Motor neuron (in vitro differentiated cells): ENCODE data around the gene RBM8A. TPM values are rescaled to one million over a fixed set of nuclear protein-coding genes. Genes with fewer than 3 reads are reported as not detected.
"Not testable (repeated sequence)": the region's sequence is repeated elsewhere in the genome, so short reads cannot be mapped to it uniquely, and the experiment has no call there.

ENCODE experiments used
- ATAC-seq, 8 experiments: fragments of 200-7000 bp; cut with Tn5 transposase; replicated peaks in 6 of 8; 2 replicates each; pipeline ENCODE4 v1.8.0; 2021; ENCODE audit warnings: mild to moderate bottlenecking in 8 of 8, moderate library complexity in 8 of 8
- H3K27ac ChIP-seq, 2 donors: fragments of 250-450 bp; sonication (Bioruptor Pico); 2 replicates each; pipeline ENCODE4 v1.9.0; 2021; ENCODE audit warnings: antibody characterized with exemption in 2 of 2, mild to moderate bottlenecking in 2 of 2, moderate library complexity in 1 of 2
- H3K4me1 ChIP-seq, 2 donors: fragments of 250-450 bp; sonication (Bioruptor Pico); replicated peaks in 1 of 2; 2 replicates each; pipeline ENCODE4 v1.6.1; 2021; ENCODE audit warnings: antibody characterized with exemption in 2 of 2, mild to moderate bottlenecking in 2 of 2, moderate library complexity in 1 of 2
- H3K4me3 ChIP-seq, 5 donors: fragments of 250-450 bp; sonication (Bioruptor Pico); 2 replicates each; pipeline ENCODE4 v1.9.0; 2021; ENCODE audit warnings: antibody characterized with exemption in 5 of 5, mild to moderate bottlenecking in 5 of 5, moderate library complexity in 4 of 5
- WGBS, 10 experiments: fragments of 450-650 bp; shearing (Covaris generic); methylation state at CpG; one replicate each; pipeline ENCODE4 v1.0.0; 2022; 5-methylcytosine and 5-hydroxymethylcytosine counted together
- in situ Hi-C, 9 experiments: fragments of 400-800 bp; cut with MboI; loops; one replicate each; pipeline ENCODE4 v1.15.0; 2021; ENCODE audit warnings: low sequenced_read_pairs in 9 of 9, low pct_unique_long_range_greater_than_20kb in 2 of 9; ENCODE audit not compliant: unreplicated experiment in 9 of 9
- total RNA-seq, 8 experiments: library from RNA; unstranded; fragments of 300-600 nt; gene quantifications; 2 replicates each; pipeline versions ENCODE4 v1.2.3 to v1.2.4, GENCODE V29; 2022

RBM8A gene
- total RNA-seq, 8 experiments from 2014 or later, result 95.3 to 325 (median 176) TPM

DNA sequence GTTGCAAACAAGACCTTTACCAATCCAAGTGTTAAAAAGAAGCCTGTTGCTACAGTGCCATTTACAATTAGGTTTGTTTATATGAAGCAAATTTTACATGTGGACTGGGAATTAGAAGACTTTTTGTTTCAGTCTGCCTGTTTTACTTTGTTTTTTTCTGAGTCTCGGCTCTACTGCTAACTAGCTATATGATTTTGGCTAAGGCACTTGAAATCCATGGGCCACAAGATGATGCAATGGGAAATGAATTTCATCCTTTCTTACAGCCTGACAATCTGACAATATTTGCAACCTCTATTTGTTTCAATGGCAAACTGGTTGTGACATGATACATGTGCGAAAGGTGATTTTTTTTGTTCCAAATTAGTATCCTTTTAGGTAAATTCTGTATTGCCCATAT, 5.0 kb downstream of the RBM8A start:
- H3K4me3 ChIP-seq, result no peak overlapping the region
- WGBS, 10 experiments, result 86 to 100% (median 94%) methylated on average over 1 to 2 of the region's 2 CpGs; no CpG with 5 or more reads in 3 of the 10 experiments
- in situ Hi-C loops, result loop anchor here in 1 of 9 experiments (25.0 kb wide), 1 partner anchor 90 kb away; the partner anchor contains the start of gene HJV
- H3K27ac ChIP-seq, result no peak overlapping the region
- no peak for ATAC-seq
- peaks cover 20 to 25% of the 10 kb centered on the region in 2 donors for H3K4me1 ChIP-seq

DNA sequence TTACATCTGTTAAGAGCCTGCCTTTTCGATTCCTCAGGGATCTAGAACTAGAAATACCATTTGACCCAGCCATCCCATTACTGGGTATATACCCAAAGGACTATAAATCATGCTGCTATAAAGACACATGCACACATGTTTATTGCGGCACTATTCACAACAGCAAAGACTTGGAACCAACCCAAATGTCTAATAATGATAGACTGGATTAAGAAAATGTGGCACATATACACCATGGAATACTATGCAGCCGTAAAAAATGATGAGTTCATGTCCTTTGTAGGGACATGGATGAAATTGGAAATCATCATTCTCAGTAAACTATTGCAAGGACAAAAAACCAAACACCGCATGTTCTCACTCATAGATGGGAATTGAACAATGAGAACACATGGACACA, 7.0 kb downstream of the RBM8A start:
- Histone ChIP-seq H3K4me1 (peaks cover 15 to 19% of the 10 kb centered on the region in 2 donors), H3K4me3 (peak overlapping the region in 2 of 5 donors; percentile 43 to 61)
- WGBS, 10 experiments, result 71 to 86% (median 84%) methylated on average over 1 to 2 of the region's 4 CpGs; no CpG with 5 or more reads in 7 of the 10 experiments
- in situ Hi-C loops, result loop anchor here in 1 of 9 experiments (25.0 kb wide), 1 partner anchor 92 kb away; the partner anchor contains the start of gene HJV
- H3K27ac ChIP-seq, ATAC-seq: not testable (repeated sequence)

DNA sequence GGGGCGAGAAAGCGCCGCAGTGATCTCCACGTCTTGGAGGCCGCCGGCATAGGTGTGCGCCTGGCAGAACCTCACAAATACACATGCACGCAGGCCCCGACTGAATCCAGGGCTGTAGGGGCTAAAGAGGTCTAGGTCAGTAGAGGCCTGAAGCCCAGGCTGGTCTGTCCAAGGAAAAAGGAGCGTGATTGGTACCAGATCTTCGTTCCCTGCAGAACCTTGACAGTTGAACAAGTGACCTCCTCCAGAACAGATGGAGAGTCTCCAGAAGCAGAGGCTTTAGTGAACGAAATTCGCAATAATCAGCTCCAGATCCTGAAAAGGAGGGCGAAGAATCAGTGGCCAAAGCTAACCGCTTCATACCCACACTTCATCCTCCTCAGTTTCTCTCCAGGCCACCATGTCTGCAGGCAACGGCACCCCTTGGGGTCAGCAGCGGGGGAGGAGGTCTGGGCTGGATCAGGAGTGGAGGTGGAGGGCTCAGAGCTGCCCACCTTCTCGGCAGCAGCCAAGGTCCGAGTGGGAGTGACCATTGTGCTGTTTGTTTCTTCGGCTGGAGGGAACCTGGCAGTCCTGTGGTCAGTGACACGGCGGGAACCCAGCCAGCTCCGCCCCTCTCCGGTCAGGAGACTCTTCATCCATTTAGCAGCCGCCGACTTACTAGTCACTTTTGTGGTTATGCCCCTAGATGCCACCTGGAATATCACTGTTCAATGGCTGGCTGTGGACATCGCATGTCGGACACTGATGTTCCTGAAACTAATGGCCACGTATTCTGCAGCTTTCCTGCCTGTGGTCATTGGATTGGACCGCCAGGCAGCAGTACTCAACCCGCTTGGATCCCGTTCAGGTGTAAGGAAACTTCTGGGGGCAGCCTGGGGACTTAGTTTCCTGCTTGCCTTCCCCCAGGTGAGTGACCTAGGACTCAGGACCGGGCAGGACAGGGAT, 8.0 kb downstream of the RBM8A start:
- Histone ChIP-seq H3K27ac (peak overlapping the region; percentile 62 to 75), H3K4me3 (peak overlapping the region; percentile 43 to 69 (median 61)), H3K4me1 (peaks cover 15 to 19% of the 10 kb centered on the region in 2 donors)
- 0 to 10% (median 3%) methylated on average over 1 to 24 of the region's 33 CpGs; no CpG with 5 or more reads in 2 of the 10 experiments for WGBS, 10 experiments
- in situ Hi-C loops, result loop anchor here in 3 of 9 experiments (10.0 to 25.0 kb wide), 2 partner anchors 56 to 93 kb away; partner anchors contain the start of gene HJV (in 1 of the 3)
- peak; percentile 16 to 89 (median 49) for ATAC-seq

DNA sequence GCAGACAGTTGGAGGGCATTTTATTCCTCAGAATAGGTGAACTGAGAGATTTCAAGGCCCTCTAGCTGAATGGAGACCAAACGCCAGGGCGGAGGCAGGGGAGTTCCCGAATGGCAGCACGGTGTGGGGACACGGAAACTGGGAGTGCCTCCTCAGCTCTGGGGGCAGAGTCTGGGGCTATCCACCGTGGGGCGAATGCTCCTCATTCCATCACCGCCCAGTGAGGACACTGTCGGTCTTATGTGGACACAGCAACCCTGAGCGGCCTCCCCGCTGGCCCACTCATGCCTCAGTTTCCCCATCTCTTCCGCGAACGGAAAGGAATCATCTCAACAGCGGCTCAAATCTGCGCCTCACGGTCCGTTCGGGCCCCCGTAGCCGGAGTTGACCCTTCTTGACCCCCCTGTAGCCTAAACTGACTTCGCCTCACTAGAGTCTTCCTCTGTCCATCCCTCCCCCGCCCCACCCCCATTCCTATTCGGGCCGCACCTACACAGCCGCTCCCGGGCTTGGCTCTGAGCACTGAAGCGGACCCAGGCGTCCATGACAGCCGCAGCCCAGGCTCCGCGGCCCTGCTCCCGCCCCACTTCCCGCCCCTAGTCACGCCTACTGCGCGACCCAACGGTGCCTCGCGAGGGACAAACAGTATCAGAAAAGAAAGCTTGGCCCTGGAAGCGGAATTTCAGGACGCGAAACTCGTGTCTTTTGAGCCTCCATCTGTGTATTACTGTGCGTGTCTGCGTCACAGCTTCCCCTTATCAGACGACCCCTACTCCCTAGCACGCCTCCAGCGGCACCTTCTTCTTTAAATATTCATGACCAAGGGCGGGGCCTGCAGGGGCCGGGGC, 8.9 kb downstream of the RBM8A start, which contains the start of gene PEX11B:
PEX11B (minus strand) TSS at position 574 of the 848 bp plus-strand sequence; CDS start at position 545, 29 bp downstream.
- ATAC-seq, result peak; percentile 87 to 94 (median 90)
- peak within 1 kb of the TSS; percentile 62 to 75 for H3K27ac ChIP-seq
- H3K4me1 ChIP-seq, result peaks cover 15 to 19% of the 10 kb centered on the region in 2 donors
- peak within 1 kb of the TSS; percentile 43 to 69 (median 61) for H3K4me3 ChIP-seq
- in situ Hi-C loops, result loop anchor here in 3 of 9 experiments (10.0 to 25.0 kb wide), 2 partner anchors 56 to 94 kb away; partner anchors contain the start of gene HJV (in 1 of the 3)
- 0 to 20% (median 2%) methylated on average over 1 to 13 of the region's 51 CpGs; no CpG with 5 or more reads in 2 of the 10 experiments for WGBS, 10 experiments

DNA sequence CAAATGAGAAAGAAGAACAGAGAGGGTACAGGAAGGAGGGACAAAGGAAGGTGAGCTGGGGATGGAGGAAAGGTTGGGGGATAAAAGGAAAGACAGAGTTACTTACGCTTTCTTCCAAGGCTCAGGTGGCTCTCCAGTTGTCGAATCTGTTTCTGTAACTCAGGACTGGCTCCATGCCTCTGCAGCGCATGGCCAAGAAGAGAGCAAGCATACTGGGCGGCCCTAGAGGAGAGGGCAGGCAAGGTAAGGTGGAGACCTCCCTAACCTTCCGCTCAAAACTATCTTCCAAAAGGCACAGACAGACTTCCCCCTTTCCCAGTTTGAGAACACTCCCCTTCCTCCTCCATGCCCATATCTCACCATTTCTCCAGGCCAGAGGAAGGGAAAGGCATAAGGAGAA, 9.7 kb downstream of the RBM8A start:
- no peak for ATAC-seq
- in situ Hi-C loops, result loop anchor here in 3 of 9 experiments (10.0 to 25.0 kb wide), 2 partner anchors 57 to 95 kb away; partner anchors contain the start of gene HJV (in 1 of the 3)
- peak overlapping the region; percentile 43 to 69 (median 61) for H3K4me3 ChIP-seq

DNA sequence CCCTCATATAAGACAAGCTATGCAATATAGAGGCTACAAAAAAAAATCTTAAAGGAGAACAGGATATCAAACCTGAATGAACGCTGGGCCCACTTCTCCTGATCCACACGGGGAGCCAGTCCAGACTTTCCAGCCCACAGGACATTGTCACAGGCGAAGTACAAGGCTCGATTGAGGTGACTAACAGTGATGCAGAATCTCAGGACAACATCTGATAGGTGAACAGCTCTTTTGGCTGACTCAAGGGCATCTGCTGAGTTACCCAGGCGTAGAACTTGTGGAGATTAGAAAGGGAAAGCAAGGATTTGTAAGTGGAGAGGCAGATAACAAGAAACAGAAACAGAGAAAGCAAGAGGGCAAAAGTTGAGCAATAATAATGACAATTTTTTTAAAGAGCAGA, 10.5 kb downstream of the RBM8A start:
- WGBS, 10 experiments, result 60 to 92% (median 81%) methylated on average over 1 to 5 of the region's 5 CpGs; no CpG with 5 or more reads in 2 of the 10 experiments
- Histone ChIP-seq H3K4me1 (peaks cover 15 to 19% of the 10 kb centered on the region in 2 donors), H3K27ac (no peak overlapping the region), H3K4me3 (no peak overlapping the region)
- no peak for ATAC-seq
- in situ Hi-C loops, result loop anchor here in 3 of 9 experiments (10.0 to 25.0 kb wide), 2 partner anchors 58 to 96 kb away; partner anchors contain the start of gene HJV (in 1 of the 3)

More for the DNA sequence above, 9.7 kb downstream of the RBM8A start:
- WGBS, 10 experiments, result 48 to 97% (median 77%) methylated on average over 1 to 5 of the region's 5 CpGs; no CpG with 5 or more reads in 2 of the 10 experiments
- H3K4me1 ChIP-seq, result peaks cover 15 to 19% of the 10 kb centered on the region in 2 donors
- peak overlapping the region in 1 of 2 donors; percentile 75 for H3K27ac ChIP-seq

DNA sequence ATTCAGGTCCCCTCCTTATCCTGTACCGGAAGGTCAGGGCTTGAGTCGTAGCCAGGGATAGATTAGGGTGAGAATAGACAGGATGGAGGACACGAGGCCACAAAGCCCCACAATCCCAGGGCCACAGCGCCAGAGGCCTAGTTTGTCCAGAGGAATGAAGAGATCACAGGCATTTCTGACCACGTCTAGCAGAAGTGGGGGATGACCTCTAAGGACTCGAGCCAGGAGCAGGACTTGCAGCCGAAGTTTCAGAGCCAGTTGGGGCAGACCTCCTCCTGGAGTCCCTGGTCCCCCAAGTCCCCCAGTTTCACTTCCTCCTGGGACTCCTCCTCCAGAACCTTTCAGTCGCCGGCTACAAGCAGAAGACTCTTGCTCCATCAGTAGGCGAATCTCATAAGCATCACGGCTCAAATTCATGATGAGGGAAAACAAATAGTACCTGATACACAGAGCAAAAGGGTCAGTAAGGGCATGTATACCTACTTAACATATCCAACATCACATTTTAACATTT, 15.1 kb downstream of the RBM8A start:
- no peak for ATAC-seq
- in situ Hi-C loops, result loop anchor here in 3 of 9 experiments (10.0 to 25.0 kb wide), 2 partner anchors 63 to 100 kb away; partner anchors contain the start of gene HJV (in 1 of the 3)
- WGBS, 10 experiments, result 20 to 93% (median 88%) methylated on average over 2 to 11 of the region's 11 CpGs; no CpG with 5 or more reads in 4 of the 10 experiments
- Histone ChIP-seq H3K4me3 (no peak overlapping the region), H3K4me1 (peaks cover 0 to 2% of the 10 kb centered on the region in 2 donors), H3K27ac (no peak overlapping the region)

DNA sequence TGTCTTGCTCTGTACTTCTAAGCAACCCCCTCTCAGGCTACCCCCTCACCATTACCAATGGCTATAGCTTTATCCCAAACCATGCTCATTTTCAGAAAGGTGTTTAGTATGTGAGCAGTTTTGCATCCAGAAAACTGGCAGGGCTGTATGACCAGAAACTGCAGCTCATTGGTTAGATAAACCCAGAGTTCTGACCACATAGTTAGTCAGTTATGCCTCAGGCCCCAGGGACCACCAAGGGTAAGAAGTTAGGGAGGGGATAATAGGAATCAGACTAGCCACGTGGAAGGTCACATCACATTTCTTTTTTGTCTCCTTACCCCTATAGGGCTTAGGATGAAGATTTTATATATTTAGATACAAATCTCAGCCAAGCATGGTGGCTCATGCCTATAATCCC, 18.6 kb downstream of the RBM8A start:
- no peak overlapping the region for H3K4me3 ChIP-seq
- WGBS, 10 experiments, result 0 to 100% (median 78%) methylated on average over 1 of the region's 1 CpG; no CpG with 5 or more reads in 6 of the 10 experiments

DNA sequence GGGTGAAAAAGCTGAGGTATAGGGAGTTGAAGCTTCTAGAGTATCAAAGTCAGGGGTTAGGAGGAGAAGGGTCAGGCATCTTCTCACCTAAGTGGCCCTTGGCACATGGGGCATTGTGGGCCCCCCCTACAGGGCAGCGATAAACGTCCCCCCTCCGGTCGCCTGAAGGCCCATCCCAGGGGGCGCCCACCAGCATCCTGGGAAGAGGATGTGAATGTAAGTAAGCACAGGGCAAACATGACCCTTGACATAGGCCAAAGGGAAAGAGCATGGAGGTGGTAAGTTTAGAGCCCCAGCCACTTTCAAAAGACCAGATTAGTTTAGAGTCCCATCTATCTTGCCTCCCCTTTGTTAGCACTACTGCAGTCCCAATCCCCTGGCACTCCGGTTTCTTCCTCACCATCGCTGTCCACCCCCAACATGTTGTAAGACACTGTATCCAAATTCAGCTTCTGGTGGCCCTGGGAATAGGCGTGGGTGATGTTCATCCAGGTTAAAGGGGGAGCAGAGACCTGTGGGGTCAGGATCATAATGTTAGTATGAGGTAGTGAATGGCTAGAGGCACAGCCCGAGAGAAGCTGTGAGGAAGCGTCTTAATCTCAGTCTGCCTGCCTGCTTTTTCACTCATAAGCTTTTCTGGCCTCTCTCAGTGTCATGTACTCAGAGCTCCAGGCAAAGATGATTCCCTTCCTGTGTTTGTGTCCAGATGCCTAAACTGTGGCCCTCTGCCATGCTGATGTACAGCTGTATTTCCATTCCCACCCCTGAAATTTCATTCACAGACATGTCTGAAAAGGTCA, 20.1 kb downstream of the RBM8A start:
- WGBS, 10 experiments, result 50 to 96% (median 82%) methylated on average over 1 to 9 of the region's 10 CpGs; no CpG with 5 or more reads in 2 of the 10 experiments
- in situ Hi-C loops, result loop anchor here in 1 of 9 experiments (25.0 kb wide), 1 partner anchor 105 kb away; the partner anchor contains the start of gene HJV
- no peak for ATAC-seq
- Histone ChIP-seq H3K4me3 (no peak overlapping the region), H3K4me1 (peaks cover 8 to 10% of the 10 kb centered on the region in 2 donors), H3K27ac (no peak overlapping the region)

More for the DNA sequence above, 18.6 kb downstream of the RBM8A start:
- in situ Hi-C loops, result loop anchor here in 1 of 9 experiments (25.0 kb wide), 1 partner anchor 104 kb away; the partner anchor contains the start of gene HJV
- Histone ChIP-seq H3K27ac (no peak overlapping the region), H3K4me1 (no peaks in the 10 kb centered on the region)
- ATAC-seq, result no peak

DNA sequence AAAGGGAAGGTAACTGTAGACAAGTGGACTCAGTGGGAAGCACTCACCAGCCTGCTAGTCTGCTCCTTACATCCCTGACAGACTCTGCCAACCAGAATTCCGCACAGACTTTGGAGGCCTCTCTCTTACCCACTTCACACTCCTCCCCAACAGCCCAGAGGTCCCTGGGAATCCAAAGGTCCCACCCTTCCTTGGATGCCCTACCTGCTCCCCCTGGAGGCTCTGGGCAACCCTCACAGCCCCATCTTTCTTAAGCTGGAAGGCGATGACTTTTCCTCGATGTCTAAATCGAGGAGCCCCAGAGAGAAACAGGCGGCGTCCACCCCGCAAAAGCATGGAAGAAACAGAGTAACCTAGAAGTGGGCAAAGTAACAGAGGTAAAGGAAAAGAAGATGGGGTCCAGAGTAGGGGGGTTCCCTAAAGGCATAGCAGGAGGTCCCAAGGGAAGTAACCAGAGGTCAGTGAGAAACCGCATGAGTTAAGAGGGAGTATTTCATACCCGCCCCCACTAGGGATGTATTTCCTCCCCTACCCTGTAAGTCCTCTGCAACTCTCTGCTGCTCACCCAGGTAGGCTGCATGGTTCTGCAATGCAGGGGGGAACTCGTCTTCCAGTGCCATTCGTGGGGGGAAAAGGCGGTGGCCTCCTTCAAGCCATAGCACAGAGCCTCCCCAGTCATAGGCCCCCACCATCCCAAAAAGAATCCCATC, 25.8 kb downstream of the RBM8A start:
- 80 to 100% (median 85%) methylated on average over 1 to 11 of the region's 12 CpGs; no CpG with 5 or more reads in 3 of the 10 experiments for WGBS, 10 experiments
- in situ Hi-C loops, result loop anchor here in 1 of 9 experiments (25.0 kb wide), 1 partner anchor 111 kb away; the partner anchor contains the start of gene HJV
- Histone ChIP-seq H3K27ac (peak overlapping the region in 1 of 2 donors; percentile 28), H3K4me3 (no peak overlapping the region), H3K4me1 (peaks cover 10 to 15% of the 10 kb centered on the region in 2 donors)
- no peak for ATAC-seq
